Neural cell (in vitro differentiated cells): ENCODE results near the gene SNTG2. TPM values are rescaled to one million over a fixed set of nuclear protein-coding genes. Genes with fewer than 3 reads are reported as not detected.

Experiments
- H2AFZ ChIP-seq: fragments of 200-600, 300-800 bp; sonication (generic), shearing (Covaris generic); 2 replicates; pipeline ENCODE4 v1.6.0; 2014; ENCODE audit warnings: low read depth, mild to moderate bottlenecking, antibody characterized with exemption, low read length, moderate library complexity
- H3F3A ChIP-seq: fragments of 200-600 bp; shearing (Covaris generic); 2 replicates; pipeline ENCODE4 v1.6.1; 2016; ENCODE audit warnings: mild to moderate bottlenecking, moderate library complexity, mixed read lengths, antibody characterized with exemption, low read length; ENCODE audit not compliant: insufficient read depth, poor library complexity, severe bottlenecking
- H3K27ac ChIP-seq: fragments of 200-600, 300-800 bp; sonication (generic), shearing (Covaris generic); 2 replicates; pipeline ENCODE4 v1.5.1; 2014; ENCODE audit warnings: mild to moderate bottlenecking, low read length, moderate library complexity
- H3K27me3 ChIP-seq: fragments of 300-800, 200-600 bp; sonication (generic), shearing (Covaris generic); 2 replicates; pipeline ENCODE4 v1.6.0; 2014; ENCODE audit warnings: mild to moderate bottlenecking, low read depth, low read length, moderate library complexity; ENCODE audit not compliant: insufficient read depth
- H3K36me3 ChIP-seq: fragments of 300-800, 200-600 bp; sonication (generic), shearing (Covaris generic); 2 replicates; pipeline ENCODE4 v1.5.1; 2014; ENCODE audit warnings: mild to moderate bottlenecking, antibody characterized with exemption, low read length, moderate library complexity; ENCODE audit not compliant: insufficient read depth
- H3K4me2 ChIP-seq: fragments of 300-800, 200-600 bp; sonication (generic), shearing (Covaris generic); 2 replicates; pipeline ENCODE4 v1.6.0; 2014; ENCODE audit warnings: mild to moderate bottlenecking, low read length
- H3K4me3 ChIP-seq: fragments of 300-800, 200-600 bp; sonication (generic), shearing (Covaris generic); 2 replicates; pipeline ENCODE4 v1.5.1; 2014; ENCODE audit warnings: mild to moderate bottlenecking, low read length, moderate library complexity
- H3K79me2 ChIP-seq: fragments of 200-600 bp; shearing (Covaris generic); replicated peaks from 2 replicates; pipeline ENCODE4 v1.6.0; 2014; ENCODE audit warnings: mild to moderate bottlenecking, low read length, moderate library complexity; ENCODE audit not compliant: insufficient read depth
- H3K9ac ChIP-seq: fragments of 300-800, 200-600 bp; sonication (generic), shearing (Covaris generic); 2 replicates; pipeline ENCODE4 v1.6.1; 2016; ENCODE audit warnings: mild to moderate bottlenecking, low read length, mixed read lengths
- H3K9me2 ChIP-seq: fragments of 200-600 bp; shearing (Covaris generic); 2 replicates; pipeline ENCODE4 v1.6.1; 2016; ENCODE audit warnings: mild to moderate bottlenecking, low read length, mixed read lengths; ENCODE audit not compliant: insufficient read depth
- H3K9me3 ChIP-seq: fragments of 200-600, 300-800 bp; sonication (generic), shearing (Covaris generic); 2 replicates; pipeline ENCODE4 v1.6.1; 2016; ENCODE audit warnings: mild to moderate bottlenecking, mixed run types, low read length, moderate library complexity, mixed read lengths
- H4K20me1 ChIP-seq: fragments of 200-600 bp; shearing (Covaris generic); 2 replicates; pipeline ENCODE4 v1.6.1; 2016; ENCODE audit warnings: mild to moderate bottlenecking, mixed run types; ENCODE audit not compliant: insufficient read depth
- CTCF ChIP-seq: fragments of 450-650 bp; IDR thresholded peaks from 2 replicates; pipeline ENCODE4 v1.5.1; 2014; ENCODE audit warnings: antibody characterized with exemption, mild to moderate bottlenecking, moderate library complexity; ENCODE audit not compliant: poor library complexity, severe bottlenecking
- EP300 ChIP-seq: fragments of 450-650 bp; conservative IDR thresholded peaks from 2 replicates; pipeline ENCODE4 v1.6.1; 2014; ENCODE audit warnings: antibody characterized with exemption, mild to moderate bottlenecking, moderate library complexity; ENCODE audit not compliant: poor library complexity, severe bottlenecking
- EZH2 ChIP-seq: fragments of 200-600, 300-800 bp; shearing (Covaris generic), sonication (generic); IDR thresholded peaks from 2 replicates; pipeline ENCODE4 v1.6.1; 2014; ENCODE audit warnings: antibody characterized with exemption, low read length, borderline replicate concordance, mild to moderate bottlenecking; ENCODE audit not compliant: insufficient read depth, poor library complexity, severe bottlenecking
- MXI1 ChIP-seq: fragments of 450-650 bp; conservative IDR thresholded peaks from 2 replicates; pipeline ENCODE4 v1.6.1; 2014; ENCODE audit warnings: antibody characterized with exemption, mild to moderate bottlenecking; ENCODE audit not compliant: poor library complexity, severe bottlenecking
- POLR2AphosphoS5 ChIP-seq: IDR thresholded peaks from 2 replicates; pipeline ENCODE4 v1.6.1; 2012
- RAD21 ChIP-seq: fragments of 450-650 bp; conservative IDR thresholded peaks from 2 replicates; pipeline ENCODE4 v1.6.1; 2014; ENCODE audit warnings: antibody characterized with exemption, mild to moderate bottlenecking, moderate library complexity
- REST ChIP-seq: IDR thresholded peaks from 2 replicates; pipeline ENCODE4 v1.6.1; 2012; ENCODE audit warnings: borderline replicate concordance
- SMC3 ChIP-seq: fragments of 450-650 bp; conservative IDR thresholded peaks from 2 replicates; pipeline ENCODE4 v1.6.1; 2014; ENCODE audit warnings: antibody characterized with exemption, mild to moderate bottlenecking, moderate library complexity; ENCODE audit not compliant: poor library complexity
- TAF1 ChIP-seq: IDR thresholded peaks from 2 replicates; pipeline ENCODE4 v1.6.1; 2012; ENCODE audit warnings: low read depth
- polyA plus RNA-seq: library from polyadenylated mRNA; depleted of rRNA; stranded (reverse); fragments of >200 nt; gene quantifications from 2 replicates; pipeline ENCODE4 v1.2.3, GENCODE V29; 2014

The SNTG2 gene
- polyA plus RNA-seq, 1 donor from 2014 or later = not detected

- Histone ChIP-seq H3K4me3 (no peak overlapping the region), H3K9me2 (no peaks in the 10 kb centered on the region), H3K4me2 (no peak overlapping the region), H2AFZ (no peak overlapping the region), H3K9me3 (no peaks in the 10 kb centered on the region), H3K27me3 (no peaks in the 10 kb centered on the region), H3K79me2 (no peaks in the 10 kb centered on the region), H3K9ac (no peak overlapping the region), H3F3A (no peaks in the 10 kb centered on the region), H4K20me1 (no peaks in the 10 kb centered on the region), H3K27ac (no peak overlapping the region), H3K36me3 (no peaks in the 10 kb centered on the region)
- TF ChIP-seq EZH2 = no peak
- TF ChIP-seq MXI1 = no peak
- TF ChIP-seq TAF1 = no peak
- TF ChIP-seq RAD21 = no peak
- no peak for TF ChIP-seq POLR2AphosphoS5
Observed at GRCh38 chr2:1294900-1295299, 344.3 kb downstream of the SNTG2 start.

GRCh38 chr2:1295740-1296139 lies 345.1 kb downstream of the SNTG2 start:
- no peak overlapping the region for H3K4me2 ChIP-seq
- H2AFZ ChIP-seq = no peak overlapping the region
- no peaks in the 10 kb centered on the region for H3F3A ChIP-seq
- H3K9me2 ChIP-seq = no peaks in the 10 kb centered on the region
- TF ChIP-seq MXI1 = no peak
- no peak for TF ChIP-seq SMC3
- TF ChIP-seq TAF1 = no peak
- TF ChIP-seq POLR2AphosphoS5 = no peak
- TF ChIP-seq EP300 = no peak
- no peak for TF ChIP-seq RAD21
- no peak for TF ChIP-seq EZH2
- no peak for TF ChIP-seq REST
- no peak for TF ChIP-seq CTCF
- H3K9me3 ChIP-seq = no peaks in the 10 kb centered on the region
- H3K79me2 ChIP-seq = no peaks in the 10 kb centered on the region
- H3K27me3 ChIP-seq = no peaks in the 10 kb centered on the region
- H3K9ac ChIP-seq = no peak overlapping the region
- no peaks in the 10 kb centered on the region for H3K36me3 ChIP-seq
- no peak overlapping the region for H3K4me3 ChIP-seq
- H3K27ac ChIP-seq = no peak overlapping the region
- no peaks in the 10 kb centered on the region for H4K20me1 ChIP-seq
